IPS-NIHi7 (cell line): ENCODE measurements around the gene RBMS1.

Source experiments
- DNase-seq: peaks from one replicate; pipeline ENCODE4 v3.0.0; 2012; ENCODE audit warnings: mixed read lengths; ENCODE audit errors: extremely low spot score

RBMS1 gene

GRCh38 chr2:160408959-160409291 is 84.7 kb downstream of the RBMS1 start:
- no peak for DNase-seq

GRCh38 chr2:160408173-160408958 is 85.2 kb downstream of the RBMS1 start:
- peak; percentile 21 for DNase-seq

- peak; percentile 79 for DNase-seq
Measured at GRCh38 chr2:160407393-160408172, 86.0 kb downstream of the RBMS1 start.

- DNase-seq = peak; percentile 15
Measured at GRCh38 chr2:160406591-160407392, 86.8 kb downstream of the RBMS1 start.

- peak; percentile 22 for DNase-seq
Measured at GRCh38 chr2:160405077-160405867, 88.3 kb downstream of the RBMS1 start.

GRCh38 chr2:160402997-160403979 is 90.3 kb downstream of the RBMS1 start:
- DNase-seq = no peak

- DNase-seq = no peak
Measured at GRCh38 chr2:160402501-160402900, 91.1 kb downstream of the RBMS1 start.

- DNase-seq = no peak
Measured at GRCh38 chr2:160401895-160402294, 91.7 kb downstream of the RBMS1 start.

GRCh38 chr2:160399880-160400279 is 93.7 kb downstream of the RBMS1 start:
- DNase-seq = no peak

- DNase-seq = no peak
Measured at GRCh38 chr2:160397530-160397865, 96.1 kb downstream of the RBMS1 start.

GRCh38 chr2:160394153-160394552 is 99.5 kb downstream of the RBMS1 start:
- no peak for DNase-seq

- DNase-seq = no peak
Measured at GRCh38 chr2:160392201-160392600, 101.4 kb downstream of the RBMS1 start.

GRCh38 chr2:160390544-160391455 is 102.8 kb downstream of the RBMS1 start:
- no peak for DNase-seq

- DNase-seq = no peak
Measured at GRCh38 chr2:160389875-160390274, 103.7 kb downstream of the RBMS1 start.

GRCh38 chr2:160388464-160389263 is 104.9 kb downstream of the RBMS1 start:
- no peak for DNase-seq

GRCh38 chr2:160387558-160388262 is 105.9 kb downstream of the RBMS1 start:
- no peak for DNase-seq

- no peak for DNase-seq
Measured at GRCh38 chr2:160384791-160385190, 108.8 kb downstream of the RBMS1 start.

- DNase-seq = no peak
Measured at GRCh38 chr2:160381425-160381951, 112.1 kb downstream of the RBMS1 start.
